Epithelial cell of proximal tubule (primary cell): Measurements from ENCODE around the gene SMIM21. TPM values are rescaled to one million over a fixed set of nuclear protein-coding genes. Genes with fewer than 3 reads are reported as not detected.

Experiments used
- DNase-seq: peaks from one replicate; pipeline ENCODE4 v3.0.0-alpha.2; 2011; ENCODE audit warnings: low read depth
- H3K4me3 ChIP-seq: 2 replicates; pipeline ENCODE4 v1.5.1; 2011; ENCODE audit warnings: low read depth, mild to moderate bottlenecking, low read length
- total RNA-seq: library from RNA; depleted of rRNA; stranded (reverse); fragments of >200 nt; gene quantifications from 2 replicates; pipeline ENCODE4 v1.2.3, GENCODE V29; 2015
- TF ChIP-seq, protein P1 (sequence below): conservative IDR thresholded peaks from 2 replicates; pipeline ENCODE4 v1.5.1; 2012; ENCODE audit warnings: low read depth, mild to moderate bottlenecking, low read length

SMIM21 gene
- total RNA-seq, 1 donor from 2014 or later: not detected

DNA sequence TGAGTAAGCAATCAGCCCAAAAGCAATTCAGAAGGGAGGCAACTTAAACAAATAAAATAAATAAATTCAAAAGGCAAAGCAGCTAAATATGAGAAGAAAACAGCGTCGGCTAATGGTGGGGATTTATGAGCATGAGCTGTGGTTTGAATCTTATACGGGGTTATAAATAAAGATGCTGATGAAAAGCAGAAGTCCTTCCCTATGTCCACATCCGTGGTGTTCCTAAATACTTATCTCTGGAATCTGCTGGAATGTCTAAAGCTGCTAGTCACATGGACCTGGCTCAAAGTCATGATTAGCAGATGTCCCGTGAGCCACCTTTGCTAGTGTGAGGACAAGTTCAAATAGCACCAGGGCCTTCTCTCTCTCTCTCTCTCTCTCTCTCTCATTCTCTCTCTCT lies 33.8 kb downstream of the SMIM21 start:
- no peak overlapping the region for H3K4me3 ChIP-seq
- TF ChIP-seq, protein P1, sequence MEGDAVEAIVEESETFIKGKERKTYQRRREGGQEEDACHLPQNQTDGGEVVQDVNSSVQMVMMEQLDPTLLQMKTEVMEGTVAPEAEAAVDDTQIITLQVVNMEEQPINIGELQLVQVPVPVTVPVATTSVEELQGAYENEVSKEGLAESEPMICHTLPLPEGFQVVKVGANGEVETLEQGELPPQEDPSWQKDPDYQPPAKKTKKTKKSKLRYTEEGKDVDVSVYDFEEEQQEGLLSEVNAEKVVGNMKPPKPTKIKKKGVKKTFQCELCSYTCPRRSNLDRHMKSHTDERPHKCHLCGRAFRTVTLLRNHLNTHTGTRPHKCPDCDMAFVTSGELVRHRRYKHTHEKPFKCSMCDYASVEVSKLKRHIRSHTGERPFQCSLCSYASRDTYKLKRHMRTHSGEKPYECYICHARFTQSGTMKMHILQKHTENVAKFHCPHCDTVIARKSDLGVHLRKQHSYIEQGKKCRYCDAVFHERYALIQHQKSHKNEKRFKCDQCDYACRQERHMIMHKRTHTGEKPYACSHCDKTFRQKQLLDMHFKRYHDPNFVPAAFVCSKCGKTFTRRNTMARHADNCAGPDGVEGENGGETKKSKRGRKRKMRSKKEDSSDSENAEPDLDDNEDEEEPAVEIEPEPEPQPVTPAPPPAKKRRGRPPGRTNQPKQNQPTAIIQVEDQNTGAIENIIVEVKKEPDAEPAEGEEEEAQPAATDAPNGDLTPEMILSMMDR: no peak

DNA sequence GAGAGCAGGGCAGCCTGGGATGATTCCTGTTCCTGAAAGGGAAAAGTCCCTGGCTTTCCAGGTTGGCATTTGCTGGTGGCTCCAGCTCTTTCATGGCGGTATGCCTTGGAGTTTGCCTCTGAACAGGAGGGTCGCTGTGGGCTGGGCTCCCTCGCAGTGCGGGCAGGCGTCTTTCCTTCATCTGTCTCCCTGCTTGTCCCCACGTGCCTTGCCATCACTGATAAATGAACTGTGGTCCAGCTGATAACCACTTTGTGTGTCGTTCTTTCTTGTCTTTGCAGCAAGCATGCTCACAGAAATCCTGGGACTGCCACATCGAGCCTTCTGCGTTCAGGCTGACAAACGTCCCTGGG lies 35.3 kb downstream of the SMIM21 start:
- no peak overlapping the region for H3K4me3 ChIP-seq
- no peak for DNase-seq

More for the DNA sequence above, 33.8 kb downstream of the SMIM21 start:
- no peak for DNase-seq

DNA sequence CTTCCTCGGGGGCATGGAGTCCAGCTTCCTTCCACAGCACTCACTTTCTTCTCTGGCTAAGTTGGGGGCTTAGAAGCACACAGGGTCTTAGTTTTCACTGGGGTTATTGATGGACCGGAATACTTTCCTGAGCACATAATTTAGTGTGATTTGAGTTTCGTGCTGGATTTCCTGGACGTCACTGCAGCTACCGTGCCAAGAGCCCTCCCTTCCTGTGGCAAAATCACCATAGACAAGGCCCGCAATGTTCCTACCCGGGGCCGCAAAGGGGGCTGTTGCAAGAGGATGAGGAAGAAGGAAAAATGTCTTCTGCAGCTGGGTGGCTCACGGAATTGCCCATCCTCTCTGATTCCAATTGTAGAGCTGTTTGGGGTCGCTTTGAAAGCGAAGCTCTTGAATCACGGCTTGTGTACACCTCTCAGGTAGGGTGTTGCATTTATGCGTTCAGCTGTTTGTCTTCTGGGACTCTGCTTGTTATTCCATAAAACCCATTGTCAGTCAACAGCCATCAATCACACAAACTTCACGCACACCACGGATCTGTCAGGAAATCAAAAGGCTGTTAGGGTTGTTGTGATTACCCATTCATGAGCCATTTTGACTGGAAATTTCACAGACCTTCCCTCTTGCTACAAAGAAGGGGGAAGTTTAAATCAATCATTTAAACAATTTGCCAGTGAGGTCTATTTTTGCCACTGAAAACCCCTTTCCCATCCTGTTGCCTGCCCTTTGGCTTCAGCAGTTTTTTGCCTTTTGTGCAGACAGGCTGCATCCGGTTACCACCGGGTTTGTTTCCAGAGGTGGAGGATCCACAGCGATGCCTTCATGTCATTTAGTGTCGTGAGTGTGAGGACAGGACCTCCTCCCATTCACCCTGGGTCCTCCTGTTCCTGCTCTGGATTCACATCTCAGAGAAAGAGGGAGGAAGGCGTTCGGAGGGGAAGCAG lies 36.0 kb downstream of the SMIM21 start:
- DNase-seq: no peak
- TF ChIP-seq, protein P1: no peak
- no peak overlapping the region for H3K4me3 ChIP-seq

More for the DNA sequence above, 35.3 kb downstream of the SMIM21 start:
- TF ChIP-seq, protein P1: no peak

DNA sequence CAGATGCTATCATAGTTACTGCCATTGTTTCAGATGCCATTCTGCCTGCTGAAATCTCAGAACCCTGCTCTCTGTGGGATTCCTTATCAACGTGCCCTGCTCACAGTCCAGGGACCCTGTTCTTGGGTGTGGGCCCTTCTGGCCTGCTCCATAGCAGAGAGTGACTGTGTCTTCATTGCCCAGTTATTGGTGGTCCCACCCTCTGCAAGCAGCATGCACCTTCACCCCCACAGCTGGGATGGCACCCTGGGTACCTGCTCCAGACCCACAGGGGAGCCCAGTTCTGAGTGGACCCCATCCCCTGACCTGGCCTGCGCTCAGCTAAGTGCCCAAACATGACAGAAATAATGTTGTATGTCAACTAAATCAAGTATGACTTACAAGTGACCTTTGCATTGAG lies 36.6 kb downstream of the SMIM21 start:
- no peak overlapping the region for H3K4me3 ChIP-seq
- no peak for DNase-seq
- TF ChIP-seq, protein P1: no peak

DNA sequence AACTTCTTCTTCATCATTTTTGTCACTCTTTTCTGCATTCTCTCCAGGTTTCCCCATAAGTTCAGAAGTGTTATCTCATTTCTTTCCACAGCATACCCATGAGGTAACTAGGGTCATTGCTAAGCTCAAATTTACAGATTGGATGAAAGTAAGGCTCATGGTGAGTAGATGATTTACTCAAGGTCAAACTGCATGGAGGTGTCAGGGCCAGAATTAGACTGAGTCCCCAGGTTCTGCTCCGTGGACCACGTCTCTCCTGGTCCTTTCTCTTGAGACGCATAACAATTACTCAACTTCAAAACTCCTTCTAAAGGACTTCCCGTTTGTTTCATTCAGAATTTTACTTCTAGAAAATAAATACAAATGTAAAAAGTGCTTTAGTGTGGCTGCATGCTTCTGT lies 43.4 kb downstream of the SMIM21 start:
- DNase-seq: no peak
- TF ChIP-seq, protein P1: no peak

DNA sequence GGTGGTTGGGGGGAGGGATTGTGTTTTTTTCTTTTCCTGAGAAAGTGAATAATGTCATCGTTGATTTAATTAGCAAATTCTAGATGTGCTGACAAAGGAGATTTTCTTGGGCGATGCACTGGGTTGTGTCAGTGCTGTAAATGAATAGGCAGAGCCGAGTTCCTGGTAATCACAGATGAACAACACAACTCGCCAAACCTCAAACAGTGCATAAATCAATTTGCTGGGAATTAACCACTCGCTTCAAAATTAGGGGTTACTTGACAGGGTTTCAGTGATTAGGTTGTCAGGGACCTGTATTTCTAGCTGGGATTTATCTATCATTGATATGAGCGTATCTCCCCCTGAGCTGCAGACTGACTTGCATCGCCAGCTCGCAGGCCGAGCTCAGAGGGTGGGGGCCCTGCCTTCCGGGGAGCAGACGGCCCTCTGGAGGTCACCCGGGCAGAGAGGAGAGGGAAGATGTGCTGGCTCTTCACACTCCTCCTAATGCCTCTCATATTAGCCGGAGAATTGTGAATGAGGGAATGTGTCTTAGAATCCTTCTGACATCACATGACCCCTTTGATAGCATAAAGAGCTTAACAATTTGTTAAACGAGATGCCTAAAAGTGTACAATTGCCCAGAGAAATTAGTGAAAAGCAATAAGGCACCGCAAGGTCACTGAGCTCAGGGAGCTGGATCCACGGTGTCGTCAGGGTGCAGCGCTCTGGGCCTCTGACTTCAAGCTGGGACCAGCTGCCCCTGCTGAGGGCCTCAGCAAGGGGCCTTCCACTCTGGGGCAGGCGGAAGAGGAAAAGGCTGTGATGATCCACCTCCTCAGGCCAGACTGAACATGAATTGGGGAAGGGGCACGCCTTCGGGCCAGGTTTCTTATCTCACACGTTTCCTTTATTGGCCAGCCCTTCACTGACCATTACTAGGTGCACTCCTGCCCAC lies 48.9 kb downstream of the SMIM21 start:
- no peak overlapping the region for H3K4me3 ChIP-seq
- DNase-seq: no peak
- TF ChIP-seq, protein P1: no peak

More for the DNA sequence above, 43.4 kb downstream of the SMIM21 start:
- H3K4me3 ChIP-seq: no peak overlapping the region
